Thoracic aorta endothelial cell (primary cell): ENCODE measurements around the gene SFXN4. TPM values are rescaled to one million over a fixed set of nuclear protein-coding genes. Genes with fewer than 3 reads are reported as not detected.

Source experiments
- small RNA-seq: library from RNA; depleted of rRNA; stranded (forward); fragments of <200 nt; gene quantifications from one replicate; pipeline ENCODE3, GENCODE V24; 2012
- total RNA-seq: library from RNA; depleted of rRNA; stranded (reverse); fragments of >200 nt; gene quantifications from 2 replicates; pipeline ENCODE4 v1.2.3, GENCODE V29; 2012

The SFXN4 gene, protein sequence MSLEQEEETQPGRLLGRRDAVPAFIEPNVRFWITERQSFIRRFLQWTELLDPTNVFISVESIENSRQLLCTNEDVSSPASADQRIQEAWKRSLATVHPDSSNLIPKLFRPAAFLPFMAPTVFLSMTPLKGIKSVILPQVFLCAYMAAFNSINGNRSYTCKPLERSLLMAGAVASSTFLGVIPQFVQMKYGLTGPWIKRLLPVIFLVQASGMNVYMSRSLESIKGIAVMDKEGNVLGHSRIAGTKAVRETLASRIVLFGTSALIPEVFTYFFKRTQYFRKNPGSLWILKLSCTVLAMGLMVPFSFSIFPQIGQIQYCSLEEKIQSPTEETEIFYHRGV
- total RNA-seq = 17.0 and 25.4 TPM in 2 replicates

GRCh38 chr10:119165171-119166117 is at the start of gene SFXN4:
SFXN4 (minus strand) TSS chr10:119165714; CDS start chr10:119165647, 67 bp downstream.

GRCh38 chr10:119207366-119207666 is 41.8 kb upstream of the SFXN4 start, which contains the start of gene GRK5:
GRK5 (plus strand) TSS chr10:119207571; CDS start chr10:119207918, 347 bp downstream.

DNA sequence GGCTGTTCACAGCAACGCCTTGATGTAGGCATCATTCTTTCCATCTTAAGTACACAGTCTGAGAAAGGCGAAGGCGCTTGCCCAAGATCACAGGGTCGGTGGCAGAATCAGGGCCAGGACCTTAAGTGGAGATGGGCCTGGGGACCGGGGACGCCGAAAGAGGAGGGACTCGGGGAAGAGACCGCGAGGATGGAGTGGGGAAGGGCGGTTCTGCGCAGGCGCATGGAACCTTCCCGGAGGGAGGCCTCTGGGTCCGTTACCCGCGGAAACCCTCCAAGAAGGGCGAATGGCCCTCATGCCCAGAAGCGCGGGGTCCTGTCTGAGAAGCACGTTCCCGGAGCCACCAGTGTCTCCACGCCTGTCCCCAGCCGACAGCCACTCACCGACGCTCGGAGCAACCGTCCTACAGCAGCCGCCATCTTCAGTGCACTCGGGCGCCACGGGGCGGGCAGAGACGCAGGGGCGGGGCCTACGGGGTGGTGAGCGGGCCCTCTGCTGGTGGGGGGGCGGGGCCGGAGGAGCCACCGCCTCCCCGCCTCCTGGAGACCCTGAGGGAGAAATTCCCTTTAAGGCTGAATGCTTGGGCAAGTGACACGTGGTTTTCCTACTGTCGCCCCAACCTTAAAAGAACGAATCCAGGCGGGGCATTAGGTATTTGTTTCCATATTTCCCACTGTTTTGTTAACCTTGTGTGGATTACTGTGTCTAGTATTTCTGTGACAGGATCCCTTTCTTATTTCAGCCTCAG is 13.0 kb upstream of the SFXN4 start, which contains the start of gene PRDX3:
Gene PRDX3, minus strand, starts transcription at position 441 of the 748 bp plus-strand sequence. Its CDS starts 22 bp downstream, at position 419.

DNA sequence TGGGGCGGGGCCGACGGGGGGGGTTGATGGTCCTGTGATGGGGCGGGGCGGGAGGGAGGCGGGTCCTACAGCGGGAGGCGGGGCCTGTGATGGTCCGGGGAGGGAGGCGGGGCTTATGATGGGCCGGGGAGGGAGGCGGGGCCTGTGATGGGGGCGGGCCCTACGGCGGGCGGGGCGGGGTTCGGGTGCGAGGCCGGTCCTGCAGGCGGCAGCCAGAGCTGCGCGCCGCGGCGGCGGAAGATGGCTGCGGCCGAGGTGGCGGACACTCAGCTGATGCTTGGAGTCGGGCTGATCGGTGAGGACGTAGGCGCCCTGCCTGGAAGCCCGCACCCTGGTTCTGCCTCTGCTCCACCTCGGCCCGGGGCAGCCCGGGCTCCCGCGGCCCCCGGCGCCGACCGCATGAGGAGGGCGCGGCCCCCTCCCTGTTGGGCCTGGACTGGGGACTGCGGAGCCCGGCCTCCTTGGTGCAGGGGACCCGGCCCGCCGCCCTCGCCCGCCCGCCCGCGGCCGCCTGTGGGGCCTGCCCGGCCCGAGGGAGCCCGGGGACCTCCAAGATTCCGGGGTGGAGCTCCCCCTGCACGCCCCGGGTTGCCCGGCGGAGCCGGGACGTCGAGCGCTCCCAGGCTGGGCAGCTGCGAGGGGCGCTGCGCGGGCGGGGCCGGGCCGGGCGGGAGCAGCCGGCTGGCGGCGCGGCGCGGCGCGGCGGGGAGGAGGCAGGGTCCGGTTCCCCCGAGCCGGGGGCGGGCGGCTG is 61.4 kb downstream of the SFXN4 start, which contains the start of gene DENND10:
Gene DENND10, plus strand, starts transcription at position 211 of the 751 bp plus-strand sequence. Its CDS starts 30 bp downstream, at position 241.

Small RNA genes lying within 50 kb of the gene (small RNA-seq; reads per million reads assigned to genes)
- gene AL355598.1 (not detected), gene RN7SL749P (not detected)

Other genes starting within 250 kb of the SFXN4 start
- gene NANOS1, start 136.0 kb downstream of the SFXN4 start, total RNA-seq = 0.07 and 0.27 TPM in 2 replicates
- 173 and 176 TPM in 2 replicates for gene EIF3A, start 84.9 kb downstream of the SFXN4 start, total RNA-seq
- 62.5 and 76.4 TPM in 2 replicates for gene DENND10, start 61.6 kb downstream of the SFXN4 start, total RNA-seq
- gene PRDX3, start 13.1 kb upstream of the SFXN4 start, total RNA-seq = 218 and 291 TPM in 2 replicates
- 27.7 and 29.4 TPM in 2 replicates for gene GRK5, start 41.9 kb upstream of the SFXN4 start, total RNA-seq